SU-DHL-6 (cell line): ENCODE data around the gene RACGAP1.

Source experiments
- H2AFZ ChIP-seq: fragments of 200-600 bp; sonication (generic); 2 replicates; pipeline ENCODE4 v1.6.1; 2014; ENCODE audit warnings: low read depth, mild to moderate bottlenecking, moderate library complexity, mixed read lengths, antibody characterized with exemption, low read length; ENCODE audit not compliant: severe bottlenecking
- H3F3A ChIP-seq: fragments of 200-600 bp; shearing (Covaris generic); 2 replicates; pipeline ENCODE4 v1.6.0; 2016; ENCODE audit warnings: antibody characterized with exemption, mild to moderate bottlenecking; ENCODE audit not compliant: insufficient read depth
- H3K27ac ChIP-seq: fragments of 200-600 bp; sonication (generic); 2 replicates; pipeline ENCODE4 v1.5.1; 2016; ENCODE audit warnings: low read depth, mild to moderate bottlenecking, low read length, moderate library complexity, mixed read lengths
- H3K27me3 ChIP-seq: fragments of 200-600 bp; sonication (generic), shearing (Covaris generic); 2 replicates; pipeline ENCODE4 v1.6.0; 2014; ENCODE audit warnings: mild to moderate bottlenecking, low read length
- H3K36me3 ChIP-seq: fragments of 200-600 bp; sonication (generic); 2 replicates; pipeline ENCODE4 v1.6.1; 2014; ENCODE audit warnings: mild to moderate bottlenecking, low read length, mixed read lengths
- H3K4me2 ChIP-seq: fragments of 300-600, 200-600 bp; shearing (Covaris generic), sonication (generic); 2 replicates; pipeline ENCODE4 v1.6.0; 2014; ENCODE audit warnings: low read length, low read depth, mild to moderate bottlenecking; ENCODE audit not compliant: poor library complexity, severe bottlenecking
- H3K4me3 ChIP-seq: fragments of 200-600 bp; sonication (generic); 2 replicates; pipeline ENCODE4 v1.5.1; 2014; ENCODE audit warnings: antibody characterized with exemption, low read length, mild to moderate bottlenecking, mixed read lengths; ENCODE audit not compliant: insufficient read depth, poor library complexity, severe bottlenecking
- H3K79me2 ChIP-seq: fragments of 200-600 bp; sonication (generic); 2 replicates; pipeline ENCODE4 v1.6.1; 2014; ENCODE audit warnings: mild to moderate bottlenecking, low read length, moderate library complexity; ENCODE audit not compliant: insufficient read depth
- H3K9ac ChIP-seq: fragments of 200-600 bp; sonication (generic); 2 replicates; pipeline ENCODE4 v1.7.0; 2014; ENCODE audit warnings: mild to moderate bottlenecking, low read length
- H3K9me2 ChIP-seq: fragments of 200-600 bp; sonication (generic); replicated peaks from 2 replicates; pipeline ENCODE4 v1.6.1; 2014; ENCODE audit warnings: low read length; ENCODE audit not compliant: insufficient read depth
- H3K9me3 ChIP-seq: fragments of 200-600 bp; sonication (generic); 2 replicates; pipeline ENCODE4 v1.6.1; 2014; ENCODE audit warnings: low read length, mixed read lengths; ENCODE audit not compliant: insufficient read depth
- H4K20me1 ChIP-seq: fragments of 200-600 bp; sonication (generic); 2 replicates; pipeline ENCODE4 v1.6.1; 2014; ENCODE audit warnings: low read depth, mild to moderate bottlenecking, antibody characterized with exemption, low read length, moderate library complexity, mixed read lengths
- EZH2phosphoT487 ChIP-seq: fragments of 200-600 bp; sonication (generic), shearing (Covaris generic); conservative IDR thresholded peaks from 2 replicates; pipeline ENCODE4 v1.6.1; 2018; ENCODE audit warnings: mild to moderate bottlenecking, antibody characterized with exemption, low read length, moderate library complexity, mixed read lengths
- TF ChIP-seq, protein P1 (sequence below): fragments of 200-600 bp; sonication (generic); IDR thresholded peaks from one replicate; pipeline ENCODE4 v1.5.1; 2017; ENCODE audit warnings: antibody characterized with exemption, mild to moderate bottlenecking, low read length, moderate library complexity; ENCODE audit not compliant: insufficient read depth, poor library complexity, severe bottlenecking

Gene RACGAP1

DNA sequence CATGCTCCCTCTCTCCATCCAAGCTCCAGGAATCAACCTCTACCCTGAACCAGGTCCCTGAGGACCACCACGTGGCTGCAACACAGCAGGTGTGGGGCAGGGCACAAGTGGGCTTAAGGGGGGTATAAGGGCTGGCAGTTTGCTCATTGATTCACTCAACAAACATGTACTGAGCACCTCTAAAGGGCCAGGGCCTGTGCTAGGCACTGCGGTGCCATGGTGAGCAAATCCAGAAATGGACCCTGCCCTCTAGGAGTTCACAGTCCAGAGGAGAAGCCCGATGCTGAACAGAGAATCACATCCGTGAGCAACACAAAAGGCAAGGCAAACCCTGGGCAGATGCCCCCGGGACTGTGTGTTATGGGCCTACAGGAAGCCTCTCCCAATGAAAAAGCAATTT is 81.2 kb downstream of the RACGAP1 start:
- Histone ChIP-seq H3F3A (no peaks in the 10 kb centered on the region), H3K9me2 (no peaks in the 10 kb centered on the region), H4K20me1 (no peaks in the 10 kb centered on the region), H3K27me3 (no peaks in the 10 kb centered on the region), H3K9me3 (no peaks in the 10 kb centered on the region), H3K36me3 (no peaks in the 10 kb centered on the region), H3K79me2 (no peaks in the 10 kb centered on the region), H3K4me2 (no peak overlapping the region), H2AFZ (no peak overlapping the region), H3K4me3 (no peak overlapping the region), H3K27ac (no peak overlapping the region), H3K9ac (no peak overlapping the region)
- no peak for TF ChIP-seq EZH2phosphoT487
- TF ChIP-seq, protein P1, sequence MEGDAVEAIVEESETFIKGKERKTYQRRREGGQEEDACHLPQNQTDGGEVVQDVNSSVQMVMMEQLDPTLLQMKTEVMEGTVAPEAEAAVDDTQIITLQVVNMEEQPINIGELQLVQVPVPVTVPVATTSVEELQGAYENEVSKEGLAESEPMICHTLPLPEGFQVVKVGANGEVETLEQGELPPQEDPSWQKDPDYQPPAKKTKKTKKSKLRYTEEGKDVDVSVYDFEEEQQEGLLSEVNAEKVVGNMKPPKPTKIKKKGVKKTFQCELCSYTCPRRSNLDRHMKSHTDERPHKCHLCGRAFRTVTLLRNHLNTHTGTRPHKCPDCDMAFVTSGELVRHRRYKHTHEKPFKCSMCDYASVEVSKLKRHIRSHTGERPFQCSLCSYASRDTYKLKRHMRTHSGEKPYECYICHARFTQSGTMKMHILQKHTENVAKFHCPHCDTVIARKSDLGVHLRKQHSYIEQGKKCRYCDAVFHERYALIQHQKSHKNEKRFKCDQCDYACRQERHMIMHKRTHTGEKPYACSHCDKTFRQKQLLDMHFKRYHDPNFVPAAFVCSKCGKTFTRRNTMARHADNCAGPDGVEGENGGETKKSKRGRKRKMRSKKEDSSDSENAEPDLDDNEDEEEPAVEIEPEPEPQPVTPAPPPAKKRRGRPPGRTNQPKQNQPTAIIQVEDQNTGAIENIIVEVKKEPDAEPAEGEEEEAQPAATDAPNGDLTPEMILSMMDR: no peak

DNA sequence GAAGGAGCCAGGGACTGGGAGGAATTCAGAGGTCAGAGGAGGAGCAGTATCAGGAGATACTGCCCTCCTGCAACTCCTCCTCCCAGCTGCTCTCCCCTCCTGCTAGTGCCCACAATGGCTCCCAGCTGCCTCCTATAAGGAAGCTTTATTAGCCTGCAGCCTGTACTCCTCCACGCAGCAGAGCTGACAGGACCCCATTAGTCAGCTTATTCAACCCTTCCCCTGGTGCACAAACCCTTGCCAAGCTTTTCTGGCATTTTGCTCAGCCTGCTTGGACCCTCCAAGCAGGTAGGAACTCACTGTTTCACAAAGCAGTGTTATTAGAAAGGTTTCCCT is 81.7 kb downstream of the RACGAP1 start:
- TF ChIP-seq, protein P1: no peak
- no peak for TF ChIP-seq EZH2phosphoT487
- Histone ChIP-seq H3K27ac (no peak overlapping the region), H3F3A (no peaks in the 10 kb centered on the region), H2AFZ (no peak overlapping the region), H3K9me3 (no peaks in the 10 kb centered on the region), H3K79me2 (no peaks in the 10 kb centered on the region), H4K20me1 (no peaks in the 10 kb centered on the region), H3K4me3 (no peak overlapping the region), H3K4me2 (no peak overlapping the region), H3K9ac (no peak overlapping the region), H3K36me3 (no peaks in the 10 kb centered on the region), H3K27me3 (no peaks in the 10 kb centered on the region), H3K9me2 (no peaks in the 10 kb centered on the region)

DNA sequence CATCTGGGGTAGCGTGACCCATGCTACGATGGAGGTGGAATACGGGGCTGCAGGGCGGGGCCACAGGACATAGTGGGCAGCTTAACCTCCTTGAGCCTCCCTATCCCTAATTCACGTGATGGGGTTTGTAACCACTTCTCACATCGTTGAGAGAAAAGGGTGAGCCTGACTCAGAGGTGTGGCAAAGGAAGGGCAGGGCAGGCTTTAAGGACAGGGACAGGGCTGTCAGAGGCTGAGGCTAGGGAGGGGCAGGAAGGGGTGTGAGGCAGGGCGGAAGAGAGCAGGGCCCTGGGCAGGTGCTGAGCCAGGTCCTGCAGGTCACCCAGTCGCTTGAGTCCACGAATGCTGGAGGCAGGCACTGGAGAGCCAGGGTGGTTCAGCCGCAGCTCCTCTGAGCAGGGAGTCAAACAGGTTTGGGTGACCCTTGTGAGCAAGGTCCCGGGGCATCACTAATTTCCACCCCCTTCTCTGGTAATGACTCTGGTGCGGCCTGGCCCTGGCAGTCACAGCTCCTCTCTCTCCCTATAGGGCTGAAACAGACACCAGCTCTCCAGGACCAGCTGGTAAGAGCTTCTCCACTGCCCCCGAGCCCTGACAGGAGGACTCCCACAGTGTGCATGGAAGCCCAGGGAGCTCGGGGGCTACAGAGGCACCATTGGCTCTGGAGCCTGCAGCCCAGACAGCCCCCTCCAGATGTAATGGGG is 82.2 kb downstream of the RACGAP1 start:
- H3K27me3 ChIP-seq: no peaks in the 10 kb centered on the region
- no peak overlapping the region for H2AFZ ChIP-seq
- H3K79me2 ChIP-seq: no peaks in the 10 kb centered on the region
- H3K4me3 ChIP-seq: no peak overlapping the region
- no peaks in the 10 kb centered on the region for H3K9me3 ChIP-seq
- TF ChIP-seq, protein P1: no peak
- no peak for TF ChIP-seq EZH2phosphoT487
- H3K4me2 ChIP-seq: no peak overlapping the region
- H3K36me3 ChIP-seq: no peaks in the 10 kb centered on the region
- no peak overlapping the region for H3K27ac ChIP-seq
- no peaks in the 10 kb centered on the region for H3K9me2 ChIP-seq
- H4K20me1 ChIP-seq: no peaks in the 10 kb centered on the region
- no peak overlapping the region for H3K9ac ChIP-seq
- H3F3A ChIP-seq: no peaks in the 10 kb centered on the region
